Lower lobe of right lung (tissue), 2 donors: ENCODE results near the gene HSBP1. TPM values are rescaled to one million over a fixed set of nuclear protein-coding genes. Genes with fewer than 3 reads are reported as not detected.

Source experiments
- ATAC-seq, 2 donors: fragments of 200-7000 bp; cut with Tn5 transposase; one replicate each; pipeline ENCODE4 v1.9.1; 2020 to 2022; ENCODE audit warnings: mild to moderate bottlenecking in 2 of 2, moderate library complexity in 2 of 2
- DNase-seq: peaks from one replicate; pipeline ENCODE4 v3.0.0-alpha.2; 2020
- H3K27ac ChIP-seq: fragments of 200-600 bp; one replicate; pipeline ENCODE4 v1.8.0; 2022
- H3K27me3 ChIP-seq: fragments of 200-600 bp; one replicate; pipeline ENCODE4 v1.8.0; 2022; ENCODE audit warnings: low read depth
- H3K36me3 ChIP-seq: fragments of 200-600 bp; one replicate; pipeline ENCODE4 v1.8.0; 2022; ENCODE audit warnings: mild to moderate bottlenecking
- H3K4me1 ChIP-seq: fragments of 200-600 bp; one replicate; pipeline ENCODE4 v1.8.0; 2022
- H3K4me3 ChIP-seq: fragments of 200-600 bp; one replicate; pipeline ENCODE4 v1.8.0; 2022; ENCODE audit warnings: mild to moderate bottlenecking
- H3K9me3 ChIP-seq: fragments of 200-600 bp; one replicate; pipeline ENCODE4 v1.8.0; 2022
- intact Hi-C: fragments of 100-400 bp; cut with DNase I; formaldehyde crosslinking; loops from one replicate; pipeline ENCODE4 v1.11.0; 2022
- total RNA-seq: library from RNA; stranded (reverse); fragmentation: NEBNext Ultra II Directional; extraction: Animal tissue kit (Norgen Biotek cat#: 25700); gene quantifications from one replicate; pipeline ENCODE4 v1.2.1, GENCODE V29; 2021
- TF ChIP-seq, protein P1 (sequence below): fragments of 200-600 bp; IDR thresholded peaks from one replicate; pipeline ENCODE4 v1.8.0; 2022; ENCODE audit warnings: antibody characterized with exemption, mild to moderate bottlenecking
- donor health status: DM: no; HTN: yes; CAD: no; lungs with severe emphysema.

The HSBP1 gene
- total RNA-seq, 1 donor from 2014 or later: 105 TPM

- Histone ChIP-seq H3K4me3 (no peak overlapping the region), H3K36me3 (no peaks in the 10 kb centered on the region), H3K27me3 (no peaks in the 10 kb centered on the region), H3K27ac (no peak overlapping the region), H3K4me1 (peaks cover 10% of the 10 kb centered on the region), H3K9me3 (no peaks in the 10 kb centered on the region)
- ATAC-seq (no peak), DNase-seq (no peak)
- TF ChIP-seq, protein P1, sequence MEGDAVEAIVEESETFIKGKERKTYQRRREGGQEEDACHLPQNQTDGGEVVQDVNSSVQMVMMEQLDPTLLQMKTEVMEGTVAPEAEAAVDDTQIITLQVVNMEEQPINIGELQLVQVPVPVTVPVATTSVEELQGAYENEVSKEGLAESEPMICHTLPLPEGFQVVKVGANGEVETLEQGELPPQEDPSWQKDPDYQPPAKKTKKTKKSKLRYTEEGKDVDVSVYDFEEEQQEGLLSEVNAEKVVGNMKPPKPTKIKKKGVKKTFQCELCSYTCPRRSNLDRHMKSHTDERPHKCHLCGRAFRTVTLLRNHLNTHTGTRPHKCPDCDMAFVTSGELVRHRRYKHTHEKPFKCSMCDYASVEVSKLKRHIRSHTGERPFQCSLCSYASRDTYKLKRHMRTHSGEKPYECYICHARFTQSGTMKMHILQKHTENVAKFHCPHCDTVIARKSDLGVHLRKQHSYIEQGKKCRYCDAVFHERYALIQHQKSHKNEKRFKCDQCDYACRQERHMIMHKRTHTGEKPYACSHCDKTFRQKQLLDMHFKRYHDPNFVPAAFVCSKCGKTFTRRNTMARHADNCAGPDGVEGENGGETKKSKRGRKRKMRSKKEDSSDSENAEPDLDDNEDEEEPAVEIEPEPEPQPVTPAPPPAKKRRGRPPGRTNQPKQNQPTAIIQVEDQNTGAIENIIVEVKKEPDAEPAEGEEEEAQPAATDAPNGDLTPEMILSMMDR: no peak
- intact Hi-C loops: no loop called here
Measured at GRCh38 chr16:83845263-83845662, 37.5 kb downstream of the HSBP1 start.

- intact Hi-C loops: no loop called here
- TF ChIP-seq, protein P1: no peak
- no peak overlapping the region for H3K4me3 ChIP-seq
- H3K27ac ChIP-seq: no peak overlapping the region
- peak in 1 of 2 donors; percentile 19 for ATAC-seq
- H3K9me3 ChIP-seq: no peaks in the 10 kb centered on the region
- no peak for DNase-seq
- no peaks in the 10 kb centered on the region for H3K27me3 ChIP-seq
- H3K4me1 ChIP-seq: peaks cover 10% of the 10 kb centered on the region
- no peaks in the 10 kb centered on the region for H3K36me3 ChIP-seq
Measured at GRCh38 chr16:83847371-83848225, 39.8 kb downstream of the HSBP1 start.

DNA sequence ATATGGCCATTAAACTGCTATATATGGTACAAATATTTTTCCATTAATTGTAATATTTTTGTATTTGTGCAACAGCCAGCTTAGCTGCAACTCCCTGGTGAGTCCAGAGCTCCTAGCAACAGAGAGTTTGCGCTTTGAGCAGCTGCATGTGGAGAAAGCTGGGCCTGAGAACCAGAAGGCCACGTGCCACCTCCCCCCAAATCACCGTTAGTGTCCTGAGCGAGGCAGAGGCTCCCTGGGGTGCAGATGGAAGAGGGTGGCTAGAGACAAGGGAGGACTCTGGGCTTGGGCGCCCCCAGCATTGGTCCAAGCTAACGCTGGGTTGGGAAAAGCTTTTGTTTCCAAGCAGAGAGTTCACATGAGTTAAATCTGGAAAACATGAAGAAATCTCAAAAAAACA is 41.6 kb downstream of the HSBP1 start:
- Histone ChIP-seq H3K4me3 (no peak overlapping the region), H3K27me3 (no peaks in the 10 kb centered on the region), H3K36me3 (no peaks in the 10 kb centered on the region), H3K4me1 (peaks cover 10% of the 10 kb centered on the region), H3K27ac (no peak overlapping the region), H3K9me3 (no peaks in the 10 kb centered on the region)
- DNase-seq (no peak), ATAC-seq (no peak)
- intact Hi-C loops: no loop called here
- TF ChIP-seq, protein P1: no peak

GRCh38 chr16:83850947-83851346 is 43.2 kb downstream of the HSBP1 start:
- Histone ChIP-seq H3K4me3 (no peak overlapping the region), H3K27me3 (no peaks in the 10 kb centered on the region), H3K4me1 (peaks cover 10% of the 10 kb centered on the region), H3K27ac (no peak overlapping the region), H3K36me3 (no peaks in the 10 kb centered on the region), H3K9me3 (no peaks in the 10 kb centered on the region)
- no peak for DNase-seq
- ATAC-seq: no peak
- TF ChIP-seq, protein P1: no peak
- intact Hi-C loops: no loop called here

DNA sequence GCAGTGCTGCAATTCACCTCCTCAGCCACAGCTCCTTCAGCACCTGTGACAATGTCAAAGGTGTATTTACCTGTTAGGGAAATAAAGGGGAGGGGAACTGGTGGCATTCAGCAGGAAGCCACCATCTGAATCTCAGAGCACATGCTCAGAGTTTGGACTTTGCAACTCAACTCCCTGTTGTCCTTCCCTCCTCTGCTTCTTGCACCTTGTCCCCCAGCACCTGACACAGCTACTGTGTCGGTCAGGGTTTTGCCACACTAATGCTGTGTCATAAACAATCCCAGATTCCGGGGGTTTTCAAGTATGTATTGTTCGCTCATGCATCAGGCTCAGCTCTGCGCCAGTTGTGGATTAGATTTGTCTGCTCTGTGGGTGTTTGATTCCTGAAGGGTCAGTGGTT is 43.7 kb downstream of the HSBP1 start:
- peaks cover 10% of the 10 kb centered on the region for H3K4me1 ChIP-seq
- intact Hi-C loops: no loop called here
- no peak for ATAC-seq
- no peaks in the 10 kb centered on the region for H3K36me3 ChIP-seq
- no peaks in the 10 kb centered on the region for H3K27me3 ChIP-seq
- no peak for DNase-seq
- no peaks in the 10 kb centered on the region for H3K9me3 ChIP-seq
- H3K27ac ChIP-seq: no peak overlapping the region
- H3K4me3 ChIP-seq: no peak overlapping the region
- TF ChIP-seq, protein P1: no peak
